ENCODE measurements around the gene ETS2.

ETS2 gene

GRCh38 chr21:38798481-38798882 lies 7.2 kb upstream of the ETS2 start:
- no peaks in the 10 kb centered on the region for H3K9me3 ChIP-seq (ENCODE audit: low read length)
- no peak overlapping the region for H2AFZ ChIP-seq (ENCODE audit: low read depth, low read length)
- H3K4me3 ChIP-seq (ENCODE audit: low read length) = no peak overlapping the region
- peaks cover 6% of the 10 kb centered on the region for H3K4me1 ChIP-seq (ENCODE audit: insufficient read depth, low read length)
- no peaks in the 10 kb centered on the region for H3K36me3 ChIP-seq (ENCODE audit: insufficient read depth, low read length)
- H3K27me3 ChIP-seq (ENCODE audit: insufficient read depth, low read length) = no peaks in the 10 kb centered on the region

- no peaks in the 10 kb centered on the region for H3K9me3 ChIP-seq (ENCODE audit: low read length)
- no peaks in the 10 kb centered on the region for H3K36me3 ChIP-seq (ENCODE audit: insufficient read depth, low read length)
- H3K4me3 ChIP-seq (ENCODE audit: low read length) = no peak overlapping the region
- H2AFZ ChIP-seq (ENCODE audit: low read depth, low read length) = no peak overlapping the region
- peaks cover 6% of the 10 kb centered on the region for H3K4me1 ChIP-seq (ENCODE audit: insufficient read depth, low read length)
- no peaks in the 10 kb centered on the region for H3K27me3 ChIP-seq (ENCODE audit: insufficient read depth, low read length)
Measured at GRCh38 chr21:38800046-38800758, 5.5 kb upstream of the ETS2 start.

- Histone ChIP-seq H3K4me3 (ENCODE audit: low read length) (no peak overlapping the region), H3K36me3 (ENCODE audit: insufficient read depth, low read length) (no peaks in the 10 kb centered on the region), H3K9me3 (ENCODE audit: low read length) (no peaks in the 10 kb centered on the region), H2AFZ (ENCODE audit: low read depth, low read length) (no peak overlapping the region), H3K4me1 (ENCODE audit: insufficient read depth, low read length) (peaks cover 6% of the 10 kb centered on the region), H3K27me3 (ENCODE audit: insufficient read depth, low read length) (no peaks in the 10 kb centered on the region)
Measured at GRCh38 chr21:38800924-38801744, 4.6 kb upstream of the ETS2 start.

DNA sequence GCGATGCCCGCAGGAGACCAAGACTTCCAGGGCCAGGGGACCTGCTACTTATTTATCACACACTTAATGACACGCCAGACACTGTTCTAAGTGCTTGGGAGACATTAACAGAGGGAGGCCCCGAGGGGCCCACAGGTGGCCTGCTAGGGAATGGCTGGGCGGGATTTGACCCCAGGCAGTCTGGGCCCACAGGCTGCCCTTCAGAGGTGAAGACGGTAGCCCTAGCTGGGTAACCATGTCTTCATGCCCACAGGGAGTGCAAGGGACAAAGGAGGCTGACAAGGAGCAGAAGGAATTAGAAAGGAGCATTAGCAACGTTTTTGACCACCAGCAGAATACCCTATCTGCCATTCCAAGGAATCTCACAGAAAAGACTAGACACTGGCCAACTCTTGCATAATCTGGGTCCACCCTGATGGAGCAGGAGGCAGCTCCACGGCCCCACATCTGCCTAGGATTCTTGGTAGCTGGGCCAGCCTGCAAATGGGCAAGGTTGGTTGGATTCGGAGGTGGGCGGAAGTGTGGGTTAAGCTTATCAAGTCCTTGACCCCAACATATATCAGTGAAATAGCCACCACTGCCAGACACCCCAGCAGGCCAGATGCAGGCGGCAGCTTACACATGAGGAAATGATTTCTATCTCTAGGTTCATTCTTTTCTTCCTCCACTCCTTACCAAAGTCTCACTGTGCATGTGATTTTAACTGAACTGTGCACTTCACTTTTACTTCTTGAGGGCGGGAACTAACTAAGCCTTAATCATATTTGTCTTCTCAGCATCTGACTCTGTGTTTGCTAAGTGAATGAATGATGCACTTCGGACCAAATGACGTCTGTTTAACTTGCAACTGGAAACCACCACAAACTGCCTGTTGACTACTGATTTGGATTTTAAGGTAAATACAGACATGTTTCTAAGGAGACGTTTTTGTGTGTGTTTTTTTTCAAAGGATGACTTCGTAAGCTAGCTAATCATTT lies 3.4 kb upstream of the ETS2 start:
- Histone ChIP-seq H2AFZ (ENCODE audit: low read depth, low read length) (no peak overlapping the region), H3K4me3 (ENCODE audit: low read length) (no peak overlapping the region), H3K4me1 (ENCODE audit: insufficient read depth, low read length) (peaks cover 11% of the 10 kb centered on the region), H3K9me3 (ENCODE audit: low read length) (no peaks in the 10 kb centered on the region), H3K27me3 (ENCODE audit: insufficient read depth, low read length) (no peaks in the 10 kb centered on the region), H3K36me3 (ENCODE audit: insufficient read depth, low read length) (no peaks in the 10 kb centered on the region)

GRCh38 chr21:38803075-38803660 lies 2.6 kb upstream of the ETS2 start:
- Histone ChIP-seq H3K4me1 (ENCODE audit: insufficient read depth, low read length) (peaks cover 16% of the 10 kb centered on the region), H2AFZ (ENCODE audit: low read depth, low read length) (no peak overlapping the region), H3K9me3 (ENCODE audit: low read length) (no peaks in the 10 kb centered on the region), H3K4me3 (ENCODE audit: low read length) (no peak overlapping the region), H3K27me3 (ENCODE audit: insufficient read depth, low read length) (no peaks in the 10 kb centered on the region), H3K36me3 (ENCODE audit: insufficient read depth, low read length) (no peaks in the 10 kb centered on the region)

DNA sequence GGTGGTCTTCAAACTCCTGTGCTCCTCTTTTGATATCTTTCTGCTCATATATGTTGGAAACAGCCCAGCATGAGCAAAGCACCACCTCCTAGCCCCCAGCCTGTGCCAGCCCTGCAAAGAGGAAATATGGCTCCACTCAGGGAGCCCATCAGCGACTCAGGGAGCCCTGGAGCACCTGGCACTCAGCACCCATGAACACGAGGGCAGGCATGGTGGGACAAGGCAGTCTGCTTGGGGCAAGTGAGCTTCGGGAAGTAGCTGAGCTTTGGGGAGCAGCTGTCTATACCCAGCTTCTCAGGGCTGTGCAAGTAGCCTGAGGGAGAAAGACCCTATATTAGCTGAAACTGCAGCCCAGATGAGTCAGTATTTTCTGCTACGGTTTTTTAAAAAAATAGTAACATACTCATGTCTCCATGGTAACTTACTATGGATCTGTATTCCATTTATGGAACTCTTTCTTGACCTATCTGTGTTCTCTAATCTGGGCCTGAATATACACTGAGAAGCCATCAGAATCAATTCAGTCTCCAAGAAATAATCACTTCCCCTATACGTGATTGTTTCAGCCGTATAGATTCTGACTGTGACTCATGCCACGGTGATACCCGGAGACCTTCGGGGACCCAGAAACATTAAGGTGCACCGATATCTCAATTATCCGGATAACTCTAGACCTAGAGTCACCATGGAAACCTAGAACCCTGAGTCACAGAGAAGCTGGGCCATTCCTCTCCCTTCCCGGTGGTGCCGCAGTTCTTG lies 1.5 kb upstream of the ETS2 start:
- H2AFZ ChIP-seq (ENCODE audit: low read depth, low read length) = no peak overlapping the region
- no peaks in the 10 kb centered on the region for H3K9me3 ChIP-seq (ENCODE audit: low read length)
- peaks cover 16% of the 10 kb centered on the region for H3K4me1 ChIP-seq (ENCODE audit: insufficient read depth, low read length)
- no peaks in the 10 kb centered on the region for H3K27me3 ChIP-seq (ENCODE audit: insufficient read depth, low read length)
- H3K36me3 ChIP-seq (ENCODE audit: insufficient read depth, low read length) = no peaks in the 10 kb centered on the region
- no peak overlapping the region for H3K4me3 ChIP-seq (ENCODE audit: low read length)

DNA sequence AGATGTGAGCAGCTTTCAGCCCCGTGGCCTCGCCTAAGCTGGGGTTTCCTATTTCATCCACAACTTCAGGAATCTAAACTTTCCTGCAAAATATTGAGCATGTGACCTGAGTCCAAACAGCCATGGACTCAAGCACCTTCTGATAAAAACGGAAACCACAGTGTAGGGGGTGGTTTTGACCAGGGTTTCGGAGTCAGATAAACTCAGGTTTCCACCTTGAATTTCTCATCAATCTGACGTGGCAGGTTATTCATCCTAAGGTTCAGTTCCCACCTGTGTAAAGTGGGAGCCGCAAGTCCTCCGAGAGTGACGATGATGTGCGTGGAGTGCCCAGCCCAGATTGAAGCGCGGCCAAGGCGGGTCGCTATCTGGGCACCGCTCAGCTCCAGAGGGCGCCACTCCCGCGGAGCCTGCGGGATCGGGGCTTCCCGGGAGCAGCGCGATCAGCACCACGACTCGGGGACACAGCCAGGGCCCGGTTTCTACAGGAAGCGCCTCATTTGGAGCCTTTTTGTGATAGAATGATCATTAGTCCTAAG lies 871 bp upstream of the ETS2 start:
- H3K9me3 ChIP-seq (ENCODE audit: low read length) = no peaks in the 10 kb centered on the region

DNA sequence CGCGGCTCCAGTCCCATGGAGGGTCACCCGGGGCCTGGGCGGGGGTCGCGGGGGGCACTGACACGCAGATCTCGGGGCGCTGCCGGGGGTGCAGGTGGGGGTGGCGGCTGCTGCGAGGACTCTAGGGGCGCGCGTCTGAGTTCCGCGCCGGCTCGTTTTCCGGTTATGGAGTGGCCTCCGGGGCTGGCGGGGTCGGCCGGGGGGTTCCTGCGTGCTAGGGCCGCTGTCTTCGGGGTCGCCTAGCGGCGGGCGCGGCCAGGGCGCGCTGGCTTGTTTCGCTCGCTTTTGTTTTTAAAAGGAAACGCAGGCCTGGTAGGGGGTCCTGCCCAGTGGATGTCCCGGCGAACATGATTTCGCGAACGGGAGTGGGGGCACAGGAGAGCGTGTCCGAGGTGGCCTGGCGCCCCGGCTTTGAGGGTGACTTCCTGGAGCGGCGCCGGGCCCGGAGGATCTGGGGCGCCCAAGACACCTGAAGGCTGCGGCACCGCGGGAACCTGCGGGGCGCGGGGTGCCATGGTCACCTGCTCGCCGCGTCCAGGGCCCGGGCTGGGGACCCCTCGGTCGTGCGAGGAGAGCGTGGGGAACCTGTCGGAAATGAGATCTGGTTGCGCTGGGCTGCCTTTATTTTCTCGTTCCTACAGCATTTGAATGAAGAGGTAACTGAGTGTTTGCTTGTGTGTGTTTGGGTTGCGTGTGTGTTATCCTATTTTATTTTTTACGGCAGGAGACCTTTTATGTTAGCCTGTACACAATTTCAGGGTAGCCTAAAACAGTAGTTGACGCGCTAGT lies 618 bp downstream of the ETS2 start:
- H3K36me3 ChIP-seq (ENCODE audit: insufficient read depth, low read length) = no peaks in the 10 kb centered on the region
- H3K9me3 ChIP-seq (ENCODE audit: low read length) = no peaks in the 10 kb centered on the region
- peaks cover 16% of the 10 kb centered on the region for H3K4me1 ChIP-seq (ENCODE audit: insufficient read depth, low read length)
- peak overlapping the region; percentile 96 for H2AFZ ChIP-seq (ENCODE audit: low read depth, low read length)
- H3K4me3 ChIP-seq (ENCODE audit: low read length) = peak overlapping the region; percentile 70
- H3K27me3 ChIP-seq (ENCODE audit: insufficient read depth, low read length) = no peaks in the 10 kb centered on the region

More for the DNA sequence above, 871 bp upstream of the ETS2 start:
- Histone ChIP-seq H3K36me3 (ENCODE audit: insufficient read depth, low read length) (no peaks in the 10 kb centered on the region), H2AFZ (ENCODE audit: low read depth, low read length) (peak overlapping the region; percentile 96), H3K4me1 (ENCODE audit: insufficient read depth, low read length) (peaks cover 16% of the 10 kb centered on the region), H3K4me3 (ENCODE audit: low read length) (peak overlapping the region; percentile 70), H3K27me3 (ENCODE audit: insufficient read depth, low read length) (no peaks in the 10 kb centered on the region)

GRCh38 chr21:38806942-38807284 lies 1.2 kb downstream of the ETS2 start:
- Histone ChIP-seq H3K4me1 (ENCODE audit: insufficient read depth, low read length) (peaks cover 16% of the 10 kb centered on the region), H3K36me3 (ENCODE audit: insufficient read depth, low read length) (no peaks in the 10 kb centered on the region), H3K27me3 (ENCODE audit: insufficient read depth, low read length) (no peaks in the 10 kb centered on the region), H3K4me3 (ENCODE audit: low read length) (peak overlapping the region; percentile 70), H2AFZ (ENCODE audit: low read depth, low read length) (peak overlapping the region; percentile 96), H3K9me3 (ENCODE audit: low read length) (no peaks in the 10 kb centered on the region)

- Histone ChIP-seq H3K27me3 (ENCODE audit: insufficient read depth, low read length) (no peaks in the 10 kb centered on the region), H3K36me3 (ENCODE audit: insufficient read depth, low read length) (no peaks in the 10 kb centered on the region), H2AFZ (ENCODE audit: low read depth, low read length) (no peak overlapping the region), H3K9me3 (ENCODE audit: low read length) (no peaks in the 10 kb centered on the region), H3K4me3 (ENCODE audit: low read length) (no peak overlapping the region), H3K4me1 (ENCODE audit: insufficient read depth, low read length) (peaks cover 16% of the 10 kb centered on the region)
Measured at GRCh38 chr21:38807441-38807871, 1.7 kb downstream of the ETS2 start.

DNA sequence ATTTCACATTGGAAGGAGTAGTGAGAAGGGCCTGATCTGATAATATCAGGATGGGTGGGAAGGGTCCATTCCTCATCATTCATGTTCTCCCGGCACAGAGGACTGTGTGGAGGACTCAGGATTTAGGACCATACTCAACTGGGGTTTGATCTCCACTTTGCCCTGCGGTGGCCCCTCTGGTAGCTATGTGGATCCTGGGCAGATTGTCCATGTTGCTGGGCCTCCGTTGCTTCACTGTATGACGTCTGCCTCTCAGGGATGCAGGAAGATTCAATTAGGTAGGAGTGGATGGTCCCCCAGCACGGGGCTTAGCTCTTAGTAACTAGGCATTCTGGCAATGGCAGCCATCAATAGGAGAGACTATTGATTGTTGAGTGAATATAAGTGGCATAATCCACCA lies 2.3 kb downstream of the ETS2 start:
- no peak overlapping the region for H2AFZ ChIP-seq (ENCODE audit: low read depth, low read length)
- H3K36me3 ChIP-seq (ENCODE audit: insufficient read depth, low read length) = no peaks in the 10 kb centered on the region
- no peaks in the 10 kb centered on the region for H3K9me3 ChIP-seq (ENCODE audit: low read length)
- H3K4me1 ChIP-seq (ENCODE audit: insufficient read depth, low read length) = peaks cover 16% of the 10 kb centered on the region
- no peak overlapping the region for H3K4me3 ChIP-seq (ENCODE audit: low read length)
- no peaks in the 10 kb centered on the region for H3K27me3 ChIP-seq (ENCODE audit: insufficient read depth, low read length)
